GM21447 (cell line): ENCODE results near the gene TCF7L2.

ENCODE experiments used
- ATAC-seq: cut with Tn5 transposase; IDR thresholded peaks from one replicate; pipeline ENCODE4 v1.9.1; 2021; ENCODE audit not compliant: unreplicated experiment

The TCF7L2 gene

GRCh38 chr10:112991888-112992491 is 41.9 kb downstream of the TCF7L2 start:
- no peak for ATAC-seq

DNA sequence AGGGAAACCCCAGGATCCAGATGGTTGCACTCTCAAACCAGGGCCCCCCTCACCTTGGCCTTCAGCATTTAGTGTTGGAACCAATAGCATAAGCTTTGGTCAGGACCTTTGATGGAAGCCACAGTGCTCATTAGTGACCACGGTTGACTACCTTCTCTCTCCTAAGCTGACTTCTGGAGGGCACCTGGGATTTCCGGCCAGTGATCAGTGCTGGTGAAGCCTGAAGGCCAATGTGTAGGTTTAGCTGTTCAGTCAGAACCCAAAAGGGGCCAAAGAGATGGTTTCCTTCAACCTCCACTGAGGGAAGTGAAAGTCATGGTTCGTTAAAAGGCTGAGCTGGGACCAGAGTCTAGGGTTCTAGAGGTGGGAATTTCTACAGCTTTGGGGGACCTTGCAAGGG is 46.4 kb downstream of the TCF7L2 start:
- no peak for ATAC-seq

DNA sequence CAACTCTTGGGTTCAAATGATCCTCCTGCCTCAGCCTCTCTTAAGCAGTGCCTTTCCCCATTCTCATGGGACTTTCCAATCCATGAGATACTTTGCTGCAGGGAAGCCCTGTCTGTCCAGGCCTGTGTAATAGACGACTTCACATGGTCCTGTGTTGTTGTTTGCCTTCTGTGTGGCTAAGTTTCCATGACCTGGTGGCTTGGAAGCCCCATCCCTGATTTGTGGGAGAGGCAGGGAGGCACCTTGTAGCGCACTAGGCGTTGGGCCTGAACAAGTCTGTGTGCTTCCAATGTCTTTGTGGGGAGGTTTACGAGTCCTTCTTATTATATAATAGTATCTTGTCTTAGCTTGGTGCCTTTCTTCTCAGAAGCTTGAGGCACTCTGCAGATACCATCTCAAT is 49.1 kb downstream of the TCF7L2 start:
- no peak for ATAC-seq

GRCh38 chr10:113000442-113000841 is 50.4 kb downstream of the TCF7L2 start:
- no peak for ATAC-seq

GRCh38 chr10:113000876-113001598 is 51.0 kb downstream of the TCF7L2 start:
- no peak for ATAC-seq

DNA sequence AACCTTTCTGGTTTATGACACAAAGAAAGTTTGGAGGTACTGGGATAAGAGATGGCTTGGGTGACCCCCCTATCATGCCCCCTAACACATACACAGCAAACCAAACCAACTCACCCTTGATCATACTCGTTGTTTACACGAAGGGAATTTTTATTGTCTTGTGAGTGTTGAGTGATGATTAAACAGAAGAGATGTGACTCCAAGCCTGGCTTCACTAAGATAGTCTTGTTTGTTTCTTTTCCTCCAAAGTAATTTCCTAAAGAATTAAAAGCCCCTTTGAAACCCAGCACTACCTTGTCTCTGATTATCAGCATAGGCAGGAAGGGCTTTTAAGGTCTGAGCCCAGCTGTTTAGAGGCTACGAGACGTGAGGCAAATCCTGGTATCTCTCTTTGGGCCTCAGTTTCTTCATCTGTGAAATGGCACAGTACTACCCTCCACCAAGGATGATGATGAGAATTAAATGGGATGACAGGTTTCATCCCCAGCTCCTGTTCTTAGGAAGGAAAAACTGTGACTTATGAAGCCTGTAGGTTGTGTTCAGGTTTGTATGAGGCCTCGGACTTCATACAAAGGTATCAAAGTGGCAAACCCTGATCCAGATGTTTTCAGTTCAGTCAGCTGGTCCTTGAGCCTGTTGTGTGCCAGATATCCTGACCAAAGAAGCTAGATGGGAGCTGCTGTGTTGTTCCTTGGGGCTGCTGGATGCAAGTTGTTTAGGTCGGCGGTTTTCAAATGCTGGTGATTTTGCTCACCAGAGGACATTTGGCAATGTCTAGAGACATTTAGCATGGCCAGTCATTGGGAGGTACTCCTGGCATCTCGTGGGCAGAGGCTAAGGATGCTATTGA is 51.8 kb downstream of the TCF7L2 start:
- no peak for ATAC-seq

- no peak for ATAC-seq
These were observed 52.4 kb downstream of the TCF7L2 start for GRCh38 chr10:113002449-113002777.

DNA sequence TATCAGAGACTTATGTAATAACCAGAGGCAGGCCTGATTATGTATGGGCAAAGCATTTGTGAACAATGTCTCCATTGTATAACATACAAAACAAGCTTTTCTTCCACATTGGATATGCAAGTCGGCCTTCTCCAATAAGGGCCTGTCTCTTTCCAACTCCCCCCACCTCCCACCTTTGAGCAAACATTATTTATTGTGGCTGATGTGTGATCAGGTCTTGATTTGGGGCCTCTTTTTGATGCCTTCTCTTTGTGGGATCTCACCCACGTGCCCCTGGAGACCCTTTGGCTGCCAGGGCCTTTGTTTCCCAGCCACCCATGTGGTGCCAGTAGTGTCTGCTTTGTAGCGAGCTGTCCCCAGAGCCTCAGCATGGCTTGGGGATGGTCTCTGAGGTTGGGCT is 53.0 kb downstream of the TCF7L2 start:
- no peak for ATAC-seq

DNA sequence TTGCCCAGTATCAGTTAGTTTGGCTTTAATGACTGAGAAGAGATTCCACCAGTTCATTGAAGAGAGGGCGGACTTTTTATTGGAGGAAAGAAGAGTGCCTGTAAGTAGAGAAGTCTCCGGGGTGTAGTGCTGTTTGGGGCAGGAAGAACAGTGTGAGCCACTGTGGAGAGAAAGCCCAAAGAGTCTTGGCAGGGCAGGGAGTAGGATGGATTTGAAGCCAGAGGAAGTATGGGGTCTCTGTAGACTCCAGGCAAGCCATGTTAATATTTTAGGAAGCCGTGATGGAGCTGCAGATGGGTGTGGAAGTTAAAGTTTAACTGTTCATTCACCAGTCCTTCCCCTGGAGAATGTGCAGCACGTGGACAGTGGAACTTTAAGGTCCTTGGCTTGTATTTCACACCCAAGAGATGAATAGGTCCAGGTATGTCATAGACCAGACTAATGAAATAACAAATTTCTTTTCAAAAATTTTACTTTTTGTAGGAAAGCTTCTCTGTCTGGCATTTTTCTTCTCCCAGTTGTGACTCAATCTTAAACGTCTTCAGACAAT is 54.1 kb downstream of the TCF7L2 start:
- ATAC-seq: no peak

DNA sequence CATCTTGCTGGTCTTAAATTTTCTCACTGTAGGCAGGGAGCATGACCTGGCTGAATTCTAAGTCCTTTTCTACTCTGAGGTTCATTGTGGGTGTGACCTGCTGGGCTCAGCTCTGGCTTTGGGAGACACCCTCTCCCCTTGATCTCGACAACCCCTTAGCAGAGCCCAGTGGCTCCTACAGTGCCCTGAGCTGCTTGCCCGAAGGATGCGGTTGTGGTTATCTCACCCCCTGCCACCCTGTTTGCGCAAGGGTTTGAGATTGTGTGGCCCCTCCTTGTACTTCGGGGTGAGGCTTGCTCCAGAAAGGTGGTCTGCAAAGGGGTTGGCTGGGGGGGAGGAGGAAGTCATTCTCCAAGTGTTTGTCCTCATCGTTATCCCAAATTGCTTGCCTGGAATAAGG is 55.3 kb downstream of the TCF7L2 start:
- ATAC-seq: no peak

DNA sequence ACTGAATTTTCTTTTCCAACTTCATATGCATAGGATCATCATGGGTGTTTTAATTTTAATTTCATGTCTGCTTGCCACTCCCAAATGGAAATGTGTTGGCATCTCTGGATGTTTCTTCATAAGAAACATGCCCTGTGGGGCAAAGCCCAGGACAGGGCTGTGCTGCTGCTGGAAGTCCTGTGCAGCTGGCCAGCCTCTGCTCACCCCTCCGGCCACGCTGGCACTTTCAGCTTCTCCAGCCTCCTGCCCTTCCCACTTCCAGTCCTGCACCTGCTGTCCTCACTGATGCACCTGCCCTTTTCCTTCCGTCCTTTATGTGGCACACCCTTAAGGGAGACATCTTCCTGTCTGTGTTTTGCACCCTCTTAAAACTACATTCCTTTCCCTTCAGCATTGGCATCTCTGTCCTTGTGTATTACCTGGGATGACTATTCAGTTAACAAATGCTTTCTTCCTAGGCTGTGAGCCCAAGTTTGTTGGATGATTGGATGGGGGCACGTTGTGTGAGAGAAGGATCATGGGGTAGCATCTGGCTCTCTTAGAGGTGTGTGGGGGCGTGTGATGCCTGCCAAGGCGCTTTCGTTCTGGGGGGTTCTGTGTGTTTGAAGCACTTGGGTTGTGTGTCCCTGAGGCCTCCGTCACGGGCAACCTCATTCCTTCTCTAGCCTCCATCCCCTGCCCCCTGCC is 56.8 kb downstream of the TCF7L2 start:
- ATAC-seq: no peak

DNA sequence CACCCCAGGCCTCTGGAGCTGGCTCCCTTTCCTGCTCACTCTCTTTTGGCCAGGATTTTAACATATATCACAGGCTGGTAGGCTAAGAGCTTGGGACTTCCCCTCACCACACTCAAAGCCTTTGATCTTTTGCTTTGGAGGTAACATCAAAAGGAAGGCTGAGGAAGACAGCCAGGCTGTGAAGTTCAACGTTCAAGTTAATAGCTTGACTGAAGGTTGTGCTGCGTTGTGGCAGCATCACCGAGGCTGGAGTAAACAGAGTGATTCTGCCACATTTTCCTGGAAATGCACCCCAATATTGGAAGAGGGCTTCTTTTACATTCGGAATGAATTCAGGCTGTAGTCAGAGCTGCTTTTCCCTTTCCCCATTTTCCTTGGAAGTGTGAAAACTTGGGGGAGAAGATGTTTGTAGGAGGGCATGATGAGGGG is 57.3 kb downstream of the TCF7L2 start:
- no peak for ATAC-seq

GRCh38 chr10:113007821-113008220 is 57.8 kb downstream of the TCF7L2 start:
- ATAC-seq: no peak

DNA sequence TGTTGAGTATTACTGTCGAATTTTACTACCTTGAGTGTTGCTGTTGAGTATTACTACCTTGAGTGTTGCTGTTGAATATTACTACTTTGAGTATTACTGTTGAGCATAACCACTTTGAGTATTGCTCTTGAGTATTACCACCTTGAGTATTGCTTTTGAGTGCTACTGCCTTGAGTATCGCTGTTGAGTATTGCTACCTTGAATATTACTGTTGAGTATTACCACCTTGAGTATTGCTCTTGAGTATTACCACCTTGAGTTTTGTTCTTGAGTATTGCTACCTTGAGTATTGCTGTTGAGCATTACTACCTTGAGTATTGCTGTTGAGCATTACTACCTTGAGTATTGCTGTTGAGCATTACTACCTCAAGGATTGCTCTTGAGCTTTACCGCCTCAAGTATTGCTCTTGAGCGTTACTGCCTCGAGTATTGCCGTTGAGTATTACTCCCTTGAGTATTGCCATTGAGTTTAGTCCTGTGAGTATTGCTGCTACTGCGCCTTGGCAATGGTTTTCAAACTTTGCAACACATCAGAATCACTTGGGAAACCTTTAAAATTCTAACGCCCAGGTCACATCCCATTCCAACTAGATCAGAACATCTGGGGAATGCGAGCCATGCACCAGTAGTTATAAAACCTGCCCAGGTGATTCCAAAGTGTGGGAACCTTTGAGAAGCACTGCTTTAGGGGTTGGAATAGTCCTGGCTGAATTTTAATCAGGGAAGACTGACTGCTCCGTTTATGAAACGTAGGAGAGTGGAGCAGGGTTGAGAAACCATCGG is 61.7 kb downstream of the TCF7L2 start:
- no peak for ATAC-seq

- ATAC-seq: no peak
These were observed 65.2 kb downstream of the TCF7L2 start for GRCh38 chr10:113015201-113015600.

GRCh38 chr10:113017376-113017775 is 67.3 kb downstream of the TCF7L2 start:
- ATAC-seq: no peak

GRCh38 chr10:113018034-113018433 is 68.0 kb downstream of the TCF7L2 start:
- no peak for ATAC-seq

DNA sequence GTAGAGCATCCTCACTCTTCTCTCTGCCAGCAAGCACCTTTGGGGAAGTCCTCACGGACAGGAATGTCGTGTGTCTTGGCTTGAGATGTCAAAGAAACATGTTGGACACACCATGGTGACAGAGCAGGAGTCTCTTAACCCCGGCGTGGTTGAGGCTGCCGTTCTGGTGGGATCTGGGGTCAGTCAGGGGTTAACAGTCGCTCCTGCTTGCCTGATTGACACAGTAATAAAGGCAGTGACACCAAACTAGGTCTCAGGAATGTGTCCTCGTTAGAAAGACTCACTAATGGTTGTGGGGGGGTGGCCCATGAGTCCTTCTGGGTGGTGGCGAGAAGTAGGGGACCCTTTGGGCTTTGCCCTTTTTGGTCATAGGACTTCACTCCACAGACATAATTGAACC is 69.0 kb downstream of the TCF7L2 start:
- ATAC-seq: no peak

- no peak for ATAC-seq
These were observed 69.8 kb downstream of the TCF7L2 start for GRCh38 chr10:113019692-113020474.

DNA sequence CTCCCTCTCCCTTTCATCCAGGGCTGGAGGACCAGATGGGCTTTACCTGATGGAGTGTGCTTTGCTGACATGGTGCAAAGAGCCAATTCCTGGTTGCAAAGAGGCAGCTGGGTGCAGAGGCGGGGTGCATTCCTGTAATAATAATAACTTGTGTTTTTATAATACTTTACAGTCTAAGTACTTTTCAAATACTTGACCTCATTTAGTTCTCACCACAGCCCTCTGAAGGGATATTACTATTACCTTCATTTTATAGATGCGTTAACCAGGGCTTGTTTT is 70.4 kb downstream of the TCF7L2 start:
- ATAC-seq: no peak
